Naive B cell (primary cell): ENCODE measurements around the gene MS4A10. TPM values are rescaled to one million over a fixed set of nuclear protein-coding genes. Genes with fewer than 3 reads are reported as not detected.
"Not testable (repeated sequence)": the region's sequence is repeated elsewhere in the genome, so short reads cannot be mapped to it uniquely, and the experiment has no call there.

Source experiments
- ATAC-seq, 2 donors: fragments of 150-1000 bp; cut with Tn5 transposase; 2 replicates each; pipeline ENCODE4 v1.10.0; 2021; ENCODE audit warnings: low read depth in 2 of 2, mild to moderate bottlenecking in 2 of 2, moderate library complexity in 2 of 2
- DNase-seq: peaks from one replicate; pipeline ENCODE4 v3.0.0; 2022
- H3K27ac Mint-ChIP-seq, 6 donors: one replicate each; pipeline ENCODE4 v1.8.0; 2020 to 2022; ENCODE audit warnings: mild to moderate bottlenecking in 6 of 6, mixed read lengths in 6 of 6, moderate library complexity in 5 of 6, inconsistent platforms in 2 of 6
- H3K27me3 Mint-ChIP-seq, 3 donors: one replicate each; pipeline ENCODE4 v1.8.0; 2021 to 2022; ENCODE audit warnings: mixed read lengths in 3 of 3, mild to moderate bottlenecking in 1 of 3
- H3K36me3 Mint-ChIP-seq, 2 donors: one replicate each; pipeline ENCODE4 v1.8.0; 2020 to 2022; ENCODE audit warnings: mixed read lengths in 2 of 2, inconsistent platforms in 1 of 2, mild to moderate bottlenecking in 1 of 2
- H3K4me1 Mint-ChIP-seq, 3 donors: one replicate each; pipeline ENCODE4 v1.8.0; 2020 to 2022; ENCODE audit warnings: mixed read lengths in 3 of 3, inconsistent platforms in 1 of 3, mild to moderate bottlenecking in 1 of 3, moderate library complexity in 1 of 3
- H3K4me3 Mint-ChIP-seq, 8 donors: one replicate each; pipeline ENCODE4 v1.8.0; 2020 to 2022; ENCODE audit warnings: mild to moderate bottlenecking in 8 of 8, mixed read lengths in 8 of 8, moderate library complexity in 8 of 8, inconsistent platforms in 2 of 8
- H3K9me3 Mint-ChIP-seq, 7 donors: one replicate each; pipeline ENCODE4 v1.8.0; 2020 to 2022; ENCODE audit warnings: mixed read lengths in 7 of 7, mild to moderate bottlenecking in 5 of 7, inconsistent platforms in 2 of 7, moderate library complexity in 1 of 7
- polyA plus RNA-seq, 6 donors: library from polyadenylated mRNA; unstranded; fragments of 300-500 nt; fragmentation: Illumina TruSeq; gene quantifications; one replicate each; pipeline ENCODE4 v1.2.3, GENCODE V29; 2021; ENCODE audit warnings: low read depth in 6 of 6

Gene MS4A10
- polyA plus RNA-seq, 6 donors from 2014 or later, result not detected

DNA sequence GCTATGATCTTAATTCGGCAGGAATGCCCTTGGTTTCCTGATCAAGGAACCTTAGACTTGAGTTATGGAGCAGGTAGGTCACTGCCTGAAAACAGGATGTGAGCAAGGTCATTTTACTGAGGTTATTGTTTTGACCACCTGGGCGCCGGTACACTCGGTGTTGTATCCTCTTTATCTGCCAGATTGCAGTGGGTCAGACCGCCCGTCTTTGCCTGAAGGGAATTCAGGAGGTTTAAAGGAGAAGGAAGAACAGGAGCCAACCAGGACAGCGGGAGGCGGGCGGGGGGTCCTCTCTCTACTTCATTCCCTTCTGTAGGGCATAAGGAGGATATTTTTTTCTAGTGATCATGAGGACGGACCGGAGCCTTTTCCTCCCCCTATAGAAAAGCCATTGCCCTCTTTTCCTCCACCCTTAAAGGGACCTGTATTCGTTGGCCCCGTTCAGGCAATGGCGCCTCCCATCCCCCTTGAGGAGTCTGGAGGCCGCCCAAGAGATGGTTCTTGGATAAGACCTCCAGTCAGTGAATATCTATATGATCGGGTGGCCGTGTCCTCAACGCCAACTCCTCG, 27.8 kb upstream of the MS4A10 start:
- Mint-ChIP-seq H3K9me3 (no peaks in the 10 kb centered on the region), H3K27me3 (peaks cover 15 to 37% (median 17%) of the 10 kb centered on the region in 3 donors), H3K4me1 (peaks cover 14 to 23% (median 18%) of the 10 kb centered on the region in 3 donors), H3K27ac (peak overlapping the region in 1 of 6 donors; percentile 69), H3K4me3 (no peak overlapping the region), H3K36me3 (no peaks in the 10 kb centered on the region)
- DNase-seq (no peak), ATAC-seq (no peak)

DNA sequence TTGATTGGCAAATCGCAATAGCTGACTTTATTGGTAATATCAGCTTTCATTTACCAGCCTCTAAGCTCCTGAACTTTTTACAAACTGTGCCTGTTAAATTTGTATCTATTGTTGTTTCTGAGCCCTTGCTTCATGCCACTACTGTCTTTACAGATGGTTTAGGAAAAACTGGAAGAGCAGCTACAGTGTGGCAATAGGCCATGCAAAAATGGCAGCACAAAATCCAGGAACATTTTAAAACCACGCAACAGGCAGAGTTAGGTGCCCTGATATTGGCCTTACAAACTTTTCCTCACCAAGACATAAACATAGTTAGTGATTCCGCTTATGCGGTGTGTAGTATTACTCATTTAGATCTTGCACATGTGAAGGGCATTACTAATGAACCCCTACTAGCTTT, 26.5 kb upstream of the MS4A10 start:
- not testable (repeated sequence) for H3K36me3 Mint-ChIP-seq, DNase-seq, H3K27ac Mint-ChIP-seq, ATAC-seq, H3K9me3 Mint-ChIP-seq, H3K4me3 Mint-ChIP-seq
- Mint-ChIP-seq H3K27me3 (peaks cover 5 to 29% (median 5%) of the 10 kb centered on the region in 3 donors), H3K4me1 (peaks cover 26 to 35% (median 30%) of the 10 kb centered on the region in 3 donors)

- not testable (repeated sequence) for H3K9me3 Mint-ChIP-seq, H3K36me3 Mint-ChIP-seq
- H3K27me3 Mint-ChIP-seq, result peaks cover 5 to 29% (median 15%) of the 10 kb centered on the region in 3 donors
Measured at GRCh38 chr11:60759438-60760225, 25.5 kb upstream of the MS4A10 start.

DNA sequence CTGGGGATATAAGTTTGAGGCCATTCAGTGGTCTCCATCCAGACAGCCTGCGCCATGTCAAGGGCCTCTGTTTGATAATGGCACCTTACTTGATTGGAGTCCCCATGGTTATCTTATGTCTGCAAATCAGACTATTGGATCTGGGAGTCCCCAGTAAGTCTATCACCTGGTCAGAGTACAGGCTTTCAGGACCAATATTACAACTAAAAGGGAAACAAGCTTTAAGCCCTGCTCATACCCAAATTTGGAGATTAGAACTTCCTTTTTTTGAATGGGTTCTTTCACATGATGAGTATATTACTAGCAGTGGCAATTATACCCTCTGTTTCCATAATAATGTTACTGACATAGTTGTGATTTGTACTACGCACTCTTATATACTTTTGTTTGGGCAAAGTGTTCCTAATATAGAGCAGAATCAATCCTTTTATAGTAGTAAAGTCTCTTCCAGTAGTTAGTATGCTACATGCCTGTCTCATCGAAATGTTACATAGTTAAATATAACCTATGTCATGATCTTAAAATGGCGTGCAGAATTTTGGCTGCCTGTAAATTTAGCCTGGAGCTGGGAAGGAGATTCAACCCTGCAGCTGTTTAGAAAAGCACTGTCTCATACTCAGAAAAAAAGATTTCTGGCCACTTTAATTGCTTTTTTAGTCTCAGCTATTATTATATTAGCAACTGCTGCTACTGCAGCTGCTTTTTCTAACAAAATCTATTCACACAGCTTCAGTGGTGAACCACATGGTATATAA, 23.5 kb upstream of the MS4A10 start:
- Mint-ChIP-seq H3K36me3 (no peaks in the 10 kb centered on the region), H3K27me3 (peaks cover 11 to 41% (median 16%) of the 10 kb centered on the region in 3 donors), H3K9me3 (no peaks in the 10 kb centered on the region), H3K4me3 (no peak overlapping the region), H3K27ac (peak overlapping the region; percentile 9 to 61 (median 14)), H3K4me1 (peaks cover 33 to 40% (median 34%) of the 10 kb centered on the region in 3 donors)
- no peak for DNase-seq
- peak; percentile 25 to 39 for ATAC-seq

More at GRCh38 chr11:60759438-60760225, 25.5 kb upstream of the MS4A10 start:
- Mint-ChIP-seq H3K4me3 (peak overlapping the region in 1 of 8 donors; percentile 69), H3K4me1 (peaks cover 33 to 40% (median 34%) of the 10 kb centered on the region in 3 donors), H3K27ac (peak overlapping the region in 1 of 6 donors; percentile 58)
- DNase-seq, ATAC-seq: not testable (repeated sequence)

DNA sequence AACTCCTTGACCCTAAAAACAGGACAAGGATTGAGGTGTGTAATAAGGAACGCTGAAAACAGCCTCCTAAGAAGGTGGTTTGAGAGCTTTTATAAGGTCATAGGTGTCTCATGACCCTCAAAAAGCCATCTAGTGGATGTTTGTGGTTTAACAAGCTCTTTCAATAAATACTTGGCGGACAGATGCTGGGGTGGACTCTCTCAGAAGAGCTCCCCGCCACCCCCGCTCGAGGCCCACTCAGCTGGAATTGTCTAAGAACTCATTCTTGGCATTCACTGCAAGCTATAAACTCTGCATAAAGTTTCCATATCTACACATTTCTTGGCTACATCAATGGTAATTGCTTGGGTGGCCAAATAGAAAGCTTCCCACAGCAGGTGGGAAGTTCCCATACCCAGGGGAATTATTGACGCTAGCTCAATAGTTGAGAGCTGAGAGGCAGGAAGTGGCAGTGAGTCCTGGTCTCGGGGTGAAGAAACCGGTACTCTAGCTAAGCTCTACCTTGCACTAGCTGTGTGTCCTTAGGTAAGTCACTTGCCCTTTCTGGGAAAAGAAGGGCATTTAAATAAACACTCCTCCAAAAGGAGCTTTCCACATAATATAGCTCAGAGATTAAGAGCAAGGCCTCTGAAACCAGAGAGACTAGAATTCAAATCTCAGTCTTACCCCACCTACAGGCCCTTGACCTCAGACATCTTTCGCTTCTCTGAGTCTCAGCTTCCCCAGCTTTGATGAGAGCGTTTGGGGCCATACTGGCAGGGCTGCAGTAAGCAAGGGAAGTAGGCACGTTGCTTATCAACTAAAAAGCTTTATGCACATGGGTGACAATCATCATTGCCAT, 22.1 kb upstream of the MS4A10 start:
- no peaks in the 10 kb centered on the region for H3K36me3 Mint-ChIP-seq
- ATAC-seq (peak; percentile 90), DNase-seq (peak; percentile 49)
- H3K4me1 Mint-ChIP-seq, result peaks cover 33 to 40% (median 34%) of the 10 kb centered on the region in 3 donors
- peak overlapping the region in 5 of 6 donors; percentile 30 to 93 (median 56) for H3K27ac Mint-ChIP-seq
- H3K4me3 Mint-ChIP-seq, result peak overlapping the region in 3 of 8 donors; percentile 43 to 73 (median 61)
- H3K9me3 Mint-ChIP-seq, result peaks cover 0 to 4% (median 0%) of the 10 kb centered on the region in 7 donors
- peaks cover 14 to 38% (median 24%) of the 10 kb centered on the region in 3 donors for H3K27me3 Mint-ChIP-seq

GRCh38 chr11:60763692-60764369, 21.3 kb upstream of the MS4A10 start:
- Mint-ChIP-seq H3K4me1 (peaks cover 33 to 40% (median 34%) of the 10 kb centered on the region in 3 donors), H3K36me3 (no peaks in the 10 kb centered on the region), H3K4me3 (peak overlapping the region in 1 of 8 donors; percentile 73), H3K27ac (peak overlapping the region in 2 of 6 donors; percentile 56 to 93), H3K9me3 (peaks cover 0 to 4% (median 0%) of the 10 kb centered on the region in 7 donors), H3K27me3 (peaks cover 19 to 34% (median 31%) of the 10 kb centered on the region in 3 donors)
- DNase-seq, result no peak
- ATAC-seq, result no peak

DNA sequence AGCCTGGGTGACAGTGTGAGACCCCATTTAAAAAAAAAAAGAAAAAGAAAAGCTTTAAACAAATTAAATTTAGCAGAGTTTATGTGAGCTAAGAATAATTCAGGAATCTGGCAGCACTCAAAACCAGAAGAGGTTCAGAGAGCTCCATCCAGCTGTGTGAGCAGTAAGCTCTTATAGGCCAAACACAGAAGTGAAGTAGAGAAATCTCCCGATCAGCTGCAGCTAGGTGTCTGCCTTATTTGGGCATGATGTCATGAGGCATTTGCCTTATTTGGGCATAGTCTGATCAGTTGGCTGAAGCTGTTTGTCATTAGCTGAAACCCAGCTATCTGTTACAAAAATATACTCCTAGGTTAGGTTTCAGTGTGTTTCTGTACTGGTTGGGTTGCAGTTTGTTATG, 20.3 kb upstream of the MS4A10 start:
- no peak for DNase-seq
- Mint-ChIP-seq H3K36me3 (no peaks in the 10 kb centered on the region), H3K27me3 (peaks cover 19 to 35% (median 25%) of the 10 kb centered on the region in 3 donors), H3K4me3 (no peak overlapping the region), H3K27ac (no peak overlapping the region), H3K4me1 (peaks cover 25 to 32% (median 29%) of the 10 kb centered on the region in 3 donors), H3K9me3 (peaks cover 0 to 4% (median 0%) of the 10 kb centered on the region in 7 donors)
- ATAC-seq, result no peak

DNA sequence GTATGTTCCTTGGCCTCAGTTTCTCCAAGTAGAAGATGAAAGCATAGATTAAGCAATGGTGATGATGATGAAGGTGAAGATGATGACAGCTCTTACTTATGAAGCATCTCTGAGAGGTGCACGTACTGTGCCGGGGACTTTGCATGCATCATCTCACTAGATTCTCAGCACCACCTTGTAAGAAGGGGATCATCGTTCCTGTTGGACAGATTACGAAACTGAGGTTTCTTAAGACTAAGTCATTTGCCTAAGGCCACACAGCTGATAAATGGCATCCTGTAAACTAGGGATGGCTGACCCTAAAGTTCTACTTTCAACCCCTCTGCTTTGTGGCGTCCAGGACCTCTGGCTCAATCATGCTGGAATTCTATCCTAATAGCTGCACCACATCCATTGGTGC, 19.8 kb upstream of the MS4A10 start:
- DNase-seq (no peak), ATAC-seq (no peak)
- Mint-ChIP-seq H3K27me3 (peaks cover 19 to 32% (median 23%) of the 10 kb centered on the region in 3 donors), H3K36me3 (no peaks in the 10 kb centered on the region), H3K9me3 (peaks cover 0 to 4% (median 0%) of the 10 kb centered on the region in 7 donors), H3K4me1 (peaks cover 24 to 29% (median 27%) of the 10 kb centered on the region in 3 donors), H3K27ac (no peak overlapping the region), H3K4me3 (peak overlapping the region in 2 of 8 donors; percentile 2 to 48)

DNA sequence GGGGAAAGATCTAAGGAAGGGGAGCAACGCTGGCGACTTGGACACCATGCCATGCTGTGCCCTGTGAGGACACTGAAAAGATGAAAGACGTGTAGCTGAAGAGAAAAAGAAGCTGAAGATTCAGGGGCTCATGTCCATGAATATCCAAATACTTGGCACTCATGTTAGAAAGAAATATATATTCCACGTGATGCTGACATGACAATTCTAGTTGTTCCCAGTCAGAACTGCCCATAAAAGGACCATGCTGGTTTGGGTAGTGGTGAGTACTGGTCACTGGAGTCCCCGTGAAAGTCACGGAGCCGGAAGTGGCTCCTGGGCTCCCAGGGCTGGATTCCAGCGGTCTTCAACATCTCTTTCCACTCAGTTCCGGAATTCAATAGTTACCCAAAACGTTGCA, 18.6 kb upstream of the MS4A10 start:
- peaks cover 19 to 23% (median 22%) of the 10 kb centered on the region in 3 donors for H3K4me1 Mint-ChIP-seq
- peak overlapping the region in 1 of 6 donors; percentile 20 for H3K27ac Mint-ChIP-seq
- no peak for ATAC-seq
- H3K27me3 Mint-ChIP-seq, result peaks cover 14 to 37% (median 27%) of the 10 kb centered on the region in 3 donors
- no peak overlapping the region for H3K4me3 Mint-ChIP-seq
- peaks cover 0 to 4% (median 0%) of the 10 kb centered on the region in 7 donors for H3K9me3 Mint-ChIP-seq
- DNase-seq, result no peak
- no peaks in the 10 kb centered on the region for H3K36me3 Mint-ChIP-seq

GRCh38 chr11:60767388-60767811, 17.7 kb upstream of the MS4A10 start:
- Mint-ChIP-seq H3K4me3 (no peak overlapping the region), H3K9me3 (peaks cover 0 to 4% (median 0%) of the 10 kb centered on the region in 7 donors), H3K27me3 (peaks cover 14 to 41% (median 34%) of the 10 kb centered on the region in 3 donors), H3K27ac (no peak overlapping the region), H3K36me3 (no peaks in the 10 kb centered on the region), H3K4me1 (peaks cover 16 to 20% (median 17%) of the 10 kb centered on the region in 3 donors)
- no peak for DNase-seq
- peak; percentile 27 to 47 for ATAC-seq

GRCh38 chr11:60768202-60768601, 16.9 kb upstream of the MS4A10 start:
- Mint-ChIP-seq H3K4me3 (no peak overlapping the region), H3K36me3 (no peaks in the 10 kb centered on the region), H3K27me3 (peaks cover 14 to 41% (median 36%) of the 10 kb centered on the region in 3 donors), H3K4me1 (peaks cover 9 to 14% (median 12%) of the 10 kb centered on the region in 3 donors), H3K9me3 (peaks cover 0 to 4% (median 0%) of the 10 kb centered on the region in 7 donors), H3K27ac (peak overlapping the region in 3 of 6 donors; percentile 67 to 72 (median 67))
- DNase-seq (no peak), ATAC-seq (no peak)

- DNase-seq, result no peak
- H3K27ac Mint-ChIP-seq, result no peak overlapping the region
- H3K27me3 Mint-ChIP-seq, result peaks cover 14 to 40% (median 35%) of the 10 kb centered on the region in 3 donors
- H3K36me3 Mint-ChIP-seq, result no peaks in the 10 kb centered on the region
- no peak overlapping the region for H3K4me3 Mint-ChIP-seq
- no peak for ATAC-seq
- peaks cover 0 to 4% (median 0%) of the 10 kb centered on the region in 7 donors for H3K9me3 Mint-ChIP-seq
- H3K4me1 Mint-ChIP-seq, result peaks cover 2 to 9% (median 5%) of the 10 kb centered on the region in 3 donors
Measured at GRCh38 chr11:60769273-60769672, 15.9 kb upstream of the MS4A10 start.
